OCI-LY7 (cell line): ENCODE measurements around the gene FAM156A. TPM values are rescaled to one million over a fixed set of nuclear protein-coding genes. Genes with fewer than 3 reads are reported as not detected.
A peak's percentile ranks its signal among the peaks of the same experiment; 100 is the strongest.
"Not testable (repeated sequence)": the region's sequence is repeated elsewhere in the genome, so short reads cannot be mapped to it uniquely, and the experiment has no call there.

Experiments
- BruUV-seq: library from RNA; stranded (reverse); fragments of 400-500 nt; replicated peaks from 2 replicates; lab custom pipeline; 2021; lab: Mats Ljungman, UMichigan
- CTCF ChIA-PET: fragments of 300-600 bp; sonication (Branson Sonifier 250); formaldehyde crosslinking; loops from one replicate; lab custom pipeline; 2022; ENCODE audit warnings: antibody characterized with exemption; ENCODE audit not compliant: unreplicated experiment; lab: Charles Lee
- POLR2A ChIA-PET: fragments of 300-600 bp; sonication (Branson Sonifier 250); formaldehyde crosslinking; loops from one replicate; lab custom pipeline; 2022; ENCODE audit warnings: antibody characterized with exemption; lab: Charles Lee
- DNase-seq: peaks from one replicate; pipeline ENCODE4 v3.0.0-alpha.2; 2015; ENCODE audit warnings: low spot score
- H2AFZ ChIP-seq: fragments of 200-600 bp; sonication (generic), shearing (Covaris generic); 2 replicates; pipeline ENCODE4 v1.6.1; 2014; ENCODE audit warnings: mild to moderate bottlenecking, antibody characterized with exemption, low read length, moderate library complexity
- H3K27ac ChIP-seq: fragments of 200-600 bp; sonication (generic); 2 replicates; pipeline ENCODE4 v1.5.1; 2014; ENCODE audit warnings: mixed run types, low read depth, mild to moderate bottlenecking, moderate library complexity, low read length, inconsistent platforms; ENCODE audit not compliant: poor library complexity, severe bottlenecking
- H3K36me3 ChIP-seq: fragments of 200-600 bp; sonication (generic); 2 replicates; pipeline ENCODE4 v1.6.1; 2014; ENCODE audit warnings: mild to moderate bottlenecking, antibody characterized with exemption, low read length, moderate library complexity, mixed read lengths; ENCODE audit not compliant: insufficient read depth
- H3K4me1 ChIP-seq: fragments of 200-600 bp; sonication (generic); 2 replicates; pipeline ENCODE4 v1.5.1; 2014; ENCODE audit warnings: mild to moderate bottlenecking, low read length; ENCODE audit not compliant: insufficient read depth, poor library complexity, severe bottlenecking
- H3K4me2 ChIP-seq: fragments of 200-600 bp; sonication (generic); 2 replicates; pipeline ENCODE4 v1.6.1; 2014; ENCODE audit warnings: mild to moderate bottlenecking, low read length
- H3K4me3 ChIP-seq: fragments of 200-600 bp; sonication (generic); 2 replicates; pipeline ENCODE4 v1.5.1; 2014; ENCODE audit warnings: mild to moderate bottlenecking, low read depth, low read length; ENCODE audit not compliant: poor library complexity, severe bottlenecking
- H3K79me2 ChIP-seq: fragments of 200-600 bp; sonication (generic); 2 replicates; pipeline ENCODE4 v1.6.1; 2016; ENCODE audit warnings: low read depth, mild to moderate bottlenecking, low read length, moderate library complexity, mixed read lengths; ENCODE audit not compliant: insufficient read depth
- H3K9me2 ChIP-seq: fragments of 200-600 bp; sonication (generic); 2 replicates; pipeline ENCODE4 v1.6.1; 2016; ENCODE audit warnings: mild to moderate bottlenecking, low read length, mixed read lengths; ENCODE audit not compliant: insufficient read depth
- H3K9me3 ChIP-seq: fragments of 200-600 bp; sonication (generic); 2 replicates; pipeline ENCODE4 v1.6.1; 2014; ENCODE audit warnings: mild to moderate bottlenecking, mixed run types, low read length, mixed read lengths
- H4K20me1 ChIP-seq: fragments of 200-600 bp; sonication (generic); 2 replicates; pipeline ENCODE4 v1.6.1; 2014; ENCODE audit warnings: mild to moderate bottlenecking, antibody characterized with exemption, low read length, moderate library complexity, mixed read lengths; ENCODE audit not compliant: insufficient read depth
- CTCF ChIP-seq: fragments of 200-600 bp; sonication (generic); conservative IDR thresholded peaks from 2 replicates; pipeline ENCODE4 v1.5.1; 2014; ENCODE audit warnings: mild to moderate bottlenecking, antibody characterized with exemption, low read length, moderate library complexity, mixed read lengths
- EZH2phosphoT487 ChIP-seq: fragments of 200-600 bp; sonication (generic); IDR thresholded peaks from 2 replicates; pipeline ENCODE4 v1.6.1; 2018; ENCODE audit warnings: low read depth, borderline replicate concordance, mild to moderate bottlenecking, mixed run types, antibody characterized with exemption, low read length, moderate library complexity, mixed read lengths
- intact Hi-C: fragments of 100-400 bp; cut with micrococcal nuclease; formaldehyde crosslinking; loops from one replicate; pipeline ENCODE4 v1.10.0; 2022; ENCODE audit not compliant: unreplicated experiment
- total RNA-seq, 2 experiments: library from RNA; depleted of rRNA in 1 of 2; stranded (reverse); fragments of >200 nt in 1 of 2; shearing (Covaris generic) in 1 of 2; gene quantifications; 2 replicates each; pipeline ENCODE4 v1.2.3, GENCODE V29; 2014 to 2022

The FAM156A gene
- total RNA-seq, 2 experiments from 2014 or later: 13.8 to 22.6 TPM

GRCh38 chrX:52941728-52942127, 16.6 kb downstream of the FAM156A start:
- H3K27ac ChIP-seq, H3K79me2 ChIP-seq, H3K9me3 ChIP-seq, H3K9me2 ChIP-seq, H4K20me1 ChIP-seq, POLR2A ChIA-PET, CTCF ChIA-PET, H3K4me1 ChIP-seq, H2AFZ ChIP-seq, H3K36me3 ChIP-seq, H3K4me2 ChIP-seq, BruUV-seq, H3K4me3 ChIP-seq, intact Hi-C loops, DNase-seq: not testable (repeated sequence)

GRCh38 chrX:52940704-52941103, 17.6 kb downstream of the FAM156A start:
- not testable (repeated sequence) for H2AFZ ChIP-seq, H3K4me2 ChIP-seq

GRCh38 chrX:52935470-52935784, 22.9 kb downstream of the FAM156A start:
- H3K9me2 ChIP-seq, H3K36me3 ChIP-seq, H3K9me3 ChIP-seq, H3K4me1 ChIP-seq, CTCF ChIA-PET, H3K79me2 ChIP-seq, H4K20me1 ChIP-seq, intact Hi-C loops, DNase-seq: not testable (repeated sequence)
- peak overlapping the region; percentile 86 for H3K27ac ChIP-seq
- peak overlapping the region; percentile 75; the same call in 1 of the 2 replicates for H2AFZ ChIP-seq
- BruUV-seq: TSS peak; percentile 93
- peak overlapping the region; percentile 87 for H3K4me2 ChIP-seq
- H3K4me3 ChIP-seq: peak overlapping the region; percentile 71
- POLR2A ChIA-PET: interaction anchor here (0.9 kb wide), 1 partner anchor 12 kb away, joined by 4 read pairs; no protein-coding TSS in a partner anchor

More at GRCh38 chrX:52940704-52941103, 17.6 kb downstream of the FAM156A start:
- POLR2A ChIA-PET, H3K79me2 ChIP-seq, H4K20me1 ChIP-seq, DNase-seq, CTCF ChIA-PET, H3K36me3 ChIP-seq, H3K4me1 ChIP-seq, H3K27ac ChIP-seq, H3K9me2 ChIP-seq, H3K9me3 ChIP-seq, intact Hi-C loops, BruUV-seq, H3K4me3 ChIP-seq: not testable (repeated sequence)

GRCh38 chrX:52934704-52935469, 23.4 kb downstream of the FAM156A start:
- ChIA-PET CTCF (no interaction called here), POLR2A (interaction anchor here (0.9 kb wide), 1 partner anchor 12 kb away, joined by 4 read pairs; no protein-coding TSS in a partner anchor)
- H3K9me2 ChIP-seq: no peaks in the 10 kb centered on the region
- DNase-seq: peak; percentile 92
- H3K4me1 ChIP-seq: peaks cover 10% of the 10 kb centered on the region
- no peaks in the 10 kb centered on the region for H3K36me3 ChIP-seq
- peaks cover 10% of the 10 kb centered on the region; the same call in 1 of the 2 replicates for H3K79me2 ChIP-seq
- intact Hi-C loops: no loop called here
- peak overlapping the region; percentile 86 for H3K27ac ChIP-seq
- H2AFZ ChIP-seq: peak overlapping the region; percentile 75; the same call in 1 of the 2 replicates
- peak overlapping the region; percentile 71 for H3K4me3 ChIP-seq
- no peaks in the 10 kb centered on the region for H4K20me1 ChIP-seq
- H3K4me2 ChIP-seq: peak overlapping the region; percentile 87
- BruUV-seq: TSS peak; percentile 65
- H3K9me3 ChIP-seq: no peaks in the 10 kb centered on the region
- no peak for TF ChIP-seq EZH2phosphoT487
- TF ChIP-seq CTCF: peak; percentile 80
